Measurements from ENCODE around the gene HLCS.
"Not testable (repeated sequence)": the region's sequence is repeated elsewhere in the genome, so short reads cannot be mapped to it uniquely, and the experiment has no call there.

The HLCS gene

GRCh38 chr21:36966066-36966820 is at the start of gene HLCS:
TSS of gene HLCS (minus strand) at chr21:36966669. CDS start at chr21:36966638, 31 bp downstream.
- H3K4me1 Mint-ChIP-seq (ENCODE audit: low read depth): peaks cover 19% of the 10 kb centered on the region

GRCh38 chr21:37009740-37010341 is 43.4 kb upstream of the HLCS start:
- H3K9me3 Mint-ChIP-seq: no peaks in the 10 kb centered on the region
- H3K27me3 Mint-ChIP-seq: peaks cover 49% of the 10 kb centered on the region
- H3K4me1 Mint-ChIP-seq (ENCODE audit: low read depth): peaks cover 10% of the 10 kb centered on the region
- peak overlapping the region; percentile 47 for H3K4me3 Mint-ChIP-seq
- H3K27ac Mint-ChIP-seq: no peak overlapping the region
- H3K36me3 Mint-ChIP-seq (ENCODE audit: low read depth): no peaks in the 10 kb centered on the region

More at GRCh38 chr21:36966066-36966820, at the start of gene HLCS:
- no peaks in the 10 kb centered on the region for H3K27me3 Mint-ChIP-seq
- peaks cover 3% of the 10 kb centered on the region for H3K36me3 Mint-ChIP-seq (ENCODE audit: low read depth)
- peak within 1 kb of the TSS; percentile 97 for H3K27ac Mint-ChIP-seq
- H3K4me3 Mint-ChIP-seq: peak within 1 kb of the TSS; percentile 97
- no peaks in the 10 kb centered on the region for H3K9me3 Mint-ChIP-seq

- H3K27me3 Mint-ChIP-seq: peaks cover 44% of the 10 kb centered on the region
- peaks cover 10% of the 10 kb centered on the region for H3K4me1 Mint-ChIP-seq (ENCODE audit: low read depth)
- H3K27ac Mint-ChIP-seq: no peak overlapping the region
- H3K36me3 Mint-ChIP-seq (ENCODE audit: low read depth): no peaks in the 10 kb centered on the region
- H3K9me3 Mint-ChIP-seq: no peaks in the 10 kb centered on the region
- H3K4me3 Mint-ChIP-seq: no peak overlapping the region
Measured at GRCh38 chr21:37008724-37009123, 42.3 kb upstream of the HLCS start.

- Mint-ChIP-seq H3K9me3 (no peaks in the 10 kb centered on the region), H3K27me3 (peaks cover 37% of the 10 kb centered on the region), H3K4me1 (ENCODE audit: low read depth) (peaks cover 10% of the 10 kb centered on the region), H3K27ac (no peak within 1 kb of the TSS), H3K4me3 (peak within 1 kb of the TSS; percentile 67), H3K36me3 (ENCODE audit: low read depth) (no peaks in the 10 kb centered on the region)
Measured at GRCh38 chr21:37006486-37007291, 40.2 kb upstream of the HLCS start, which contains the start of gene RIPPLY3. TSS of gene RIPPLY3 (plus strand) at chr21:37006702. CDS start at chr21:37006773, 71 bp downstream.

GRCh38 chr21:37005548-37006485 is 39.3 kb upstream of the HLCS start:
- Mint-ChIP-seq H3K9me3 (no peaks in the 10 kb centered on the region), H3K36me3 (ENCODE audit: low read depth) (no peaks in the 10 kb centered on the region), H3K27ac (no peak overlapping the region), H3K4me1 (ENCODE audit: low read depth) (peaks cover 10% of the 10 kb centered on the region), H3K27me3 (peaks cover 33% of the 10 kb centered on the region), H3K4me3 (no peak overlapping the region)

- H3K27ac Mint-ChIP-seq; H3K4me3 Mint-ChIP-seq; H3K36me3 Mint-ChIP-seq (ENCODE audit: low read depth); H3K4me1 Mint-ChIP-seq (ENCODE audit: low read depth); H3K9me3 Mint-ChIP-seq: not testable (repeated sequence)
- H3K27me3 Mint-ChIP-seq: peaks cover 19% of the 10 kb centered on the region
Measured at GRCh38 chr21:37003917-37004316, 37.4 kb upstream of the HLCS start.

GRCh38 chr21:37002851-37003250 is 36.4 kb upstream of the HLCS start:
- not testable (repeated sequence) for H3K4me3 Mint-ChIP-seq, H3K9me3 Mint-ChIP-seq, H3K27ac Mint-ChIP-seq

GRCh38 chr21:37001441-37001840 is 35.0 kb upstream of the HLCS start:
- H3K4me3 Mint-ChIP-seq: no peak overlapping the region
- no peaks in the 10 kb centered on the region for H3K36me3 Mint-ChIP-seq (ENCODE audit: low read depth)
- no peak overlapping the region for H3K27ac Mint-ChIP-seq
- no peaks in the 10 kb centered on the region for H3K27me3 Mint-ChIP-seq
- H3K9me3 Mint-ChIP-seq: no peaks in the 10 kb centered on the region
- no peaks in the 10 kb centered on the region for H3K4me1 Mint-ChIP-seq (ENCODE audit: low read depth)

More at GRCh38 chr21:37002851-37003250, 36.4 kb upstream of the HLCS start:
- not testable (repeated sequence) for H3K27me3 Mint-ChIP-seq; H3K36me3 Mint-ChIP-seq (ENCODE audit: low read depth); H3K4me1 Mint-ChIP-seq (ENCODE audit: low read depth)

- Mint-ChIP-seq H3K4me1 (ENCODE audit: low read depth) (no peaks in the 10 kb centered on the region), H3K4me3 (no peak overlapping the region), H3K27ac (no peak overlapping the region), H3K36me3 (ENCODE audit: low read depth) (no peaks in the 10 kb centered on the region), H3K27me3 (no peaks in the 10 kb centered on the region), H3K9me3 (no peaks in the 10 kb centered on the region)
Measured at GRCh38 chr21:37000381-37000780, 33.9 kb upstream of the HLCS start.

- no peaks in the 10 kb centered on the region for H3K9me3 Mint-ChIP-seq
- no peaks in the 10 kb centered on the region for H3K4me1 Mint-ChIP-seq (ENCODE audit: low read depth)
- H3K36me3 Mint-ChIP-seq (ENCODE audit: low read depth): no peaks in the 10 kb centered on the region
- H3K27me3 Mint-ChIP-seq: no peaks in the 10 kb centered on the region
- H3K27ac Mint-ChIP-seq: no peak overlapping the region
- no peak overlapping the region for H3K4me3 Mint-ChIP-seq
Measured at GRCh38 chr21:36999131-36999898, 32.8 kb upstream of the HLCS start.

- not testable (repeated sequence) for H3K9me3 Mint-ChIP-seq; H3K4me3 Mint-ChIP-seq; H3K4me1 Mint-ChIP-seq (ENCODE audit: low read depth); H3K36me3 Mint-ChIP-seq (ENCODE audit: low read depth); H3K27ac Mint-ChIP-seq; H3K27me3 Mint-ChIP-seq
Measured at GRCh38 chr21:36995285-36995684, 28.8 kb upstream of the HLCS start.

GRCh38 chr21:36994501-36995158 is 28.2 kb upstream of the HLCS start:
- H3K4me3 Mint-ChIP-seq: no peak overlapping the region
- no peaks in the 10 kb centered on the region for H3K27me3 Mint-ChIP-seq
- H3K27ac Mint-ChIP-seq: no peak overlapping the region
- peaks cover 4% of the 10 kb centered on the region for H3K4me1 Mint-ChIP-seq (ENCODE audit: low read depth)
- H3K9me3 Mint-ChIP-seq: no peaks in the 10 kb centered on the region
- H3K36me3 Mint-ChIP-seq (ENCODE audit: low read depth): no peaks in the 10 kb centered on the region

GRCh38 chr21:36992671-36993070 is 26.2 kb upstream of the HLCS start:
- no peaks in the 10 kb centered on the region for H3K36me3 Mint-ChIP-seq (ENCODE audit: low read depth)

More at GRCh38 chr21:36992671-36993070, 26.2 kb upstream of the HLCS start:
- Mint-ChIP-seq H3K4me1 (ENCODE audit: low read depth) (peaks cover 20% of the 10 kb centered on the region), H3K27me3 (no peaks in the 10 kb centered on the region), H3K27ac (no peak overlapping the region), H3K9me3 (no peaks in the 10 kb centered on the region), H3K4me3 (no peak overlapping the region)

Data from stimulated activated naive CD8-positive, alpha-beta T cell treated with anti-CD3 and anti-CD28 coated beads, Interleukin-15, Interleukin-2, amounts not matched to agents 100 ng/mL and 50 ng/mL, for 24 hours (primary cell).